AG09319 (cell line): ENCODE results near the gene ASCL3.

Experiments used
- DNase-seq: peaks from one replicate; pipeline ENCODE4 v3.0.0-alpha.2; 2010; ENCODE audit warnings: low read depth; ENCODE audit errors: extremely low read depth
- TF ChIP-seq, protein P1 (sequence below): IDR thresholded peaks from 2 replicates; pipeline ENCODE4 v1.5.1; 2011; ENCODE audit warnings: low read depth, mild to moderate bottlenecking, inconsistent platforms, low read length, moderate library complexity

The ASCL3 gene

DNA sequence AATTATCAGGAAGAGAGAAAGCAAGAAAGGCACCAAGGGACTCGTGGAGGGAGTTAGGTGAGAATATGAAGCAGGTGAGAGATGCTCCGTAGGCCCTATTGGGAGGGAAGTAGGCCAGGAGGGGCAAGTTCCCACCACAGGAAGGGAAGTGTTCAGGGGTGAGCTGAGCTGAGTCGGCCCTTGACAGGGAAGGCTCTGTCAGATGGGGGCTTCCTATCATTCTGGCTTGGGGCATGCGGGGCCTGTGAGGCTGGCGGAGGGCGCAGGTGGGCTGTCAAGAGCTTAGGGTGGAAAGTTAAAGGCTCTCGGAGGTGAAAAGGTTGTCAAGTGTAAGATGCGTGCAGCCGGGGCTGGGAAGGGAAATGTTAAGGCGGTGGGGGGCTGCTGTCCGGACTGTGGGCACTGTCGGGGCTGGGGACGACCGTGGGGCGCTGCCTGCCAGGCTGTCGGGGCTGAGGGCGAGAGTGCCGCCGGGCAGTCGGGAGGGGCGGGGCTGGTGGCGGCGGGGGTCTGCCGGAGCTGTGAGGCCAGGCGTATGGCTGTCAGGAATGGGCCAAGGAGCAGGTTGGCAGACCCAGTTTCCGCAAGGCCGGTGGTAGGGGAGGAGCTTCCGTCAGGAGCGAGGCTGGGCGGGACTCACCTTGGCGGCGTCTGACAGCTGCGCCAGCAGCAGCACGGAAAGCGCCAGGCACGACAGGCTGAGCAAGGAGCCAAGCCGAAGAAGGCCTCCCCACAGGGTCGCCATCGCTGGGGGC, 20.9 kb upstream of the ASCL3 start:
- no peak for DNase-seq
- TF ChIP-seq, protein P1, sequence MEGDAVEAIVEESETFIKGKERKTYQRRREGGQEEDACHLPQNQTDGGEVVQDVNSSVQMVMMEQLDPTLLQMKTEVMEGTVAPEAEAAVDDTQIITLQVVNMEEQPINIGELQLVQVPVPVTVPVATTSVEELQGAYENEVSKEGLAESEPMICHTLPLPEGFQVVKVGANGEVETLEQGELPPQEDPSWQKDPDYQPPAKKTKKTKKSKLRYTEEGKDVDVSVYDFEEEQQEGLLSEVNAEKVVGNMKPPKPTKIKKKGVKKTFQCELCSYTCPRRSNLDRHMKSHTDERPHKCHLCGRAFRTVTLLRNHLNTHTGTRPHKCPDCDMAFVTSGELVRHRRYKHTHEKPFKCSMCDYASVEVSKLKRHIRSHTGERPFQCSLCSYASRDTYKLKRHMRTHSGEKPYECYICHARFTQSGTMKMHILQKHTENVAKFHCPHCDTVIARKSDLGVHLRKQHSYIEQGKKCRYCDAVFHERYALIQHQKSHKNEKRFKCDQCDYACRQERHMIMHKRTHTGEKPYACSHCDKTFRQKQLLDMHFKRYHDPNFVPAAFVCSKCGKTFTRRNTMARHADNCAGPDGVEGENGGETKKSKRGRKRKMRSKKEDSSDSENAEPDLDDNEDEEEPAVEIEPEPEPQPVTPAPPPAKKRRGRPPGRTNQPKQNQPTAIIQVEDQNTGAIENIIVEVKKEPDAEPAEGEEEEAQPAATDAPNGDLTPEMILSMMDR, result no peak

DNA sequence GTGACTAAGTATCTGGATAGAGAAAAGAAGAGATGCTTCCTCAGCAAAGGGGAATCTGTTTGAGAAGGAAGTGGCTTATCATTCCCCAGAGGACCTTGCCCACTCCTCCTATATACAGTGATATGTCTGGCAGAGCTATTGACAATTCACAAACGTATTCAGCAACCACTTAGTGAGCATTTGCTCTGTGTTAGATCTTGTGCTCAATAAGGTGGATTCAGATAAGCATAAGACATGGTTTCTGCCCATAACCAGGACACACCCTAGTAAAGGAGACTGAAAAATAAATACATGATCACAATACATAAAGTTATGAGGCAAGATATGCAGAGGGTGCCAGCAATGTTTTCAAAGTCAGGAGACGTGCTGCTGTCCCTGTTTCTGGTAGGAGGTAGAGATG, 20.0 kb upstream of the ASCL3 start:
- DNase-seq, result no peak
- TF ChIP-seq, protein P1, result no peak

DNA sequence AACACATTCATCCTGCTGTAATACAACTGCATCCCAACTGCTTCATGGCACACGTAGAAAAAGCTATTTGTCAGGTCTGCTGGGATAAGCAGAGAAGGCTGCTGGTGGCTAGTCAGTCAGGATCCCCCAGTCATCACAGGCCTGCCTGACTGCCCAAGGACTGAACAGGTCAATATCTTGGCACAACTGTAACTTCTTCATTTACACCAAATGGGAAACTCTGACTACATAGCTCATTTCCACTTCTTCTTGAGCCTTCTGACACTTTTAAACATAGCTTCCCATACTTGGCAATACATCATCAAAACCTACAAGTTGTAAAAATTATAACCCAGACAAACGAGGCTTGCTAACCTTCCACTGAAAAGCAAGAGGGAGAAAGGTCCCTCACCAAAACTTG, 18.6 kb upstream of the ASCL3 start:
- DNase-seq, result no peak
- TF ChIP-seq, protein P1, result no peak

DNA sequence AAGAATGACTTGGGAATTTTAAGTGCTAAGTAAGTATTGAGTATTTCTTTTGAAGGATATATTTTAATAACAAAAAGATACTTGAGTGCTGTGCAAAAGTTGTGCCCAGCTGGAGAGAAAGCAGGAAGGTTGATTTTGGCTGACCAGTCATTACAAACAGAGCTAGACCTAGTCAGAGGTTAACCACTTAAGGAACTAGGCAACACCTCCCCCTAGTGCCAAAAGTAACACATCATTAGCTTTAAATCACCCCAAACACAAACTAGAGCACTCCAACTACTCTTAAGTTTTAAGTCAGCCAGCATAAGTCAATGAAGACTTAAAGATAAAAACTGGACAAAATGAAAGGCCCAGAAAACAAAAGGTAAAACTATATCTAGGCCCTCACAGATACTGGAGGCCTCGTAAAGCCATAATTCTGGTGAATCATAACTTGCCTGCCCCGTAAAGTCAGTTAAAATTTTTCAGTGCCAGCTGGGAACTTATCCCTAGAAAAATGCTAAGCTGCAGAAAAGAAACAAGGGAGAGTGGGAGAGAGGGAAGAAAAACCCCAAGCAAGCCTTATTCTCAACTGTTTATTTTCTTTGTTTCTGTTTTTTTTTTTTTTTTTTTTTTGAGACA, 16.8 kb upstream of the ASCL3 start:
- TF ChIP-seq, protein P1, result peak; percentile 58
- DNase-seq, result peak; percentile 64

DNA sequence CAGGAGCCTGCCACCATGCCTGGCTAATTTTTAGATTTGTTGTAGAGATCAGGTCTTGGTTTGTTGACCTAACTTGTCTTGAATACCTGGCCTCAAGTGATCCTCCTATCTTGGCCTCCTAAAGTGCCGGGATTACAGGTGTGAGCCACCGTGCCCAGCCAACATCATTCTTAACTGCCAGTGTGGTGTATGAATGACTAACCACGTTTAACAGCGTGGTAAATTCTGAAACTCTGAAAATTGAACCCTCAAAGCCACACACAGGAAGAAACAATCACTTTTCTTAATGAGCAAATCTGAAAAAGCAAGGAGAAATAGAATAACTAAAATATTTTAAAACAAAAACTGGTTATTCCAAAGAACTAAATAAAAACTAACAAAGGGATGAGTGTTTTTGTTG, 14.0 kb upstream of the ASCL3 start:
- TF ChIP-seq, protein P1, result no peak

DNA sequence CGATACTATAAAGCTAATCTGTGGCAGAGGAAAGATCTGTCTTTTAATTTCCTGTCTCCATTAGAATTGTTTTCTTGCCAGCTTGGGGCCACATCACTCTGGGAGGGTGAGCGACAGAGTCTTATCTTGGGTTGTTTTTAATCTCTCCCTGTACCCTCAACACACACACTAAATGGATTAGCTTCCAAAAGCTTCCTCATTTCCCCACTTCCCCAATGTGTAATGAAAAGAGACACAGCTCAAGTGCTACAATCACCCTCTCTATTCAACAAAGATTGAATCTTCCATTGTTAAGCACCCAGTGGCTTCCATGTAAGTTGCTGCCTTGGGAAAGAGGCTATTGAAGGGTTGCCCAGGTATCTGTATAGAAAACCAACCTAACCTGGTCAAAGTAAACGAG, 6.1 kb upstream of the ASCL3 start:
- TF ChIP-seq, protein P1, result no peak
- no peak for DNase-seq

More for the DNA sequence above, 14.0 kb upstream of the ASCL3 start:
- no peak for DNase-seq

DNA sequence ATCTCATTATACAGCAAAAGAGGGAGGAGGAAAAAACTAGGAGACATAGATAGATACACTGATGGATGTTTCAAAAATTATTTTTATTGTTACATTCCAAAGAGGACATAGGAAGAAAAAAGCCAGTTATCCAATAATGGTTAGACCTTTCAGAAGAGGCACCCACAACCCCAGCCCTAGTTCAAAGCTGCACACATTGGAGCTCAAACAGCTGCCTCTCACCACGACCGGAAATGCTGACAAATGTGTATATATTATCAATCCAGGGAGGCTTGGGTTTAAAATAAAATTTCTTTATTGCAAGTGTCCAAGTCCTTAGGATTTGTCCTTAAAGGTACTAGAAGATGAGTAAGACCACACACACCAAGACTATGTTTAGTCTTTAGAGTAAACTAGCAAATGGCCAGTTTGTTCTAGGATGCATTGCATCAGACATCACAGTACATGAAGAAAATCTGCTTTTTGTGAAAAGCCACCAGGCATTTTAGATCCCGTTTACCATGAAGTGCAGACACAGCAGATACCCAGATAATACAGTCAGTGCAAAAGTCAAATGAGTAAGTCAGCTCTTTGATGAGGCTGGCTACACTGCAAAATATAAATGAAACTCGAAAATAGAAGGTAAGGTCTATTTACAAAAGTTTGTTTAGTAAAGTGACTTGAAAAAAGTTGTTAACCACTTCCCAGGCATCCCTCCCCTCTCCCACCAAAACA, 4.6 kb upstream of the ASCL3 start:
- TF ChIP-seq, protein P1, result no peak
- DNase-seq, result no peak
